Measurements from ENCODE around the gene MAGEE1. TPM values are rescaled to one million over a fixed set of nuclear protein-coding genes. Genes with fewer than 3 reads are reported as not detected.
A peak's percentile ranks its signal among the peaks of the same experiment; 100 is the strongest.

MAGEE1 gene
- total RNA-seq (2021; fragmentation: NEBNext Ultra II Directional; extraction: Animal tissue kit (Norgen Biotek cat#: 25700)) (10.2 TPM in 2 replicates), polyA plus RNA-seq (2011; rRNA removed) (1.3 and 2.3 TPM in 2 replicates), polyA minus RNA-seq (2011; rRNA and poly(A)+ RNA removed) (0.95 and 1.0 TPM in 2 replicates)
- polyA plus RNA-seq (2011; cell fraction: cytosol; rRNA removed) = 1.7 TPM
- polyA plus RNA-seq (2011; cell fraction: nucleus; rRNA removed) = 2.6 TPM
- 5.6 to 6.7 TPM (median 6.0 TPM) in 4 replicates for polyA plus RNA-seq (2012, experiment 1 of 2)
- 3.0 TPM for polyA plus RNA-seq (2012, experiment 2 of 2)
- 4.5 TPM for polyA plus RNA-seq (2013, experiment 1 of 2)
- polyA plus RNA-seq (2013, experiment 2 of 2) = 4.3 TPM
- polyA minus RNA-seq (2011; cell fraction: cytosol; rRNA and poly(A)+ RNA removed) = 2.7 TPM
- 2.2 TPM for polyA minus RNA-seq (2011; cell fraction: nucleus; rRNA and poly(A)+ RNA removed)
- long read RNA-seq, experiment 1, transcript MAGEE1-201 (1 exons, 3,630 nt) = major isoform, 13 of 13 reads
- long read RNA-seq, experiment 1, partial matches to known transcripts = 0 of 13 reads
- long read RNA-seq, experiment 1, other reads (novel, unspliced or antisense) = 0 of 13 reads
- long read RNA-seq, experiment 2 = 0 reads

- no peaks in the 10 kb centered on the region; the same call in 1 of the 2 replicates for H3K79me1 ChIP-seq (ENCODE audit: low read depth, low read length)
- H2AK5ac ChIP-seq (ENCODE audit: low read depth, low read length) = no peak within 1 kb of the TSS
- no peaks in the 10 kb centered on the region for H4K20me1 ChIP-seq (replicated peaks in 1 of 2; ENCODE audit: control insufficient read depth in 1 of 2, insufficient read depth in 2 of 2, low read length in 2 of 2)
- H3K27ac ChIP-seq (ENCODE audit: low read depth, low read length) = no peak within 1 kb of the TSS
- ChIA-PET POLR2A (ENCODE audit: partially characterized antibody) (no interaction called here), CTCF (ENCODE audit: partially characterized antibody) (no interaction called here)
- FAIRE-seq (peak; percentile 7), DNase-seq (ENCODE audit: low read depth in 1 of 2, low spot score in 2 of 2) (peak in 1 of 2 experiments; percentile 64)
- no peaks in the 10 kb centered on the region for H3K27me3 ChIP-seq (replicated peaks in 1 of 4; ENCODE audit: control insufficient read depth in 3 of 4, extremely low read depth in 1 of 4, insufficient read depth in 3 of 4, low read length in 3 of 4)
- no peak within 1 kb of the TSS; the same call in 1 of the 2 replicates for H3K18ac ChIP-seq (ENCODE audit: extremely low read depth, low read length)
- no peaks in the 10 kb centered on the region for H3K4me1 ChIP-seq (replicated peaks in 1 of 4; ENCODE audit: control insufficient read depth in 3 of 4, insufficient read depth in 4 of 4, low read length in 3 of 4)
- H4K8ac ChIP-seq (ENCODE audit: extremely low read depth, insufficient read depth, low read length) = no peak within 1 kb of the TSS
- peak within 1 kb of the TSS; percentile 71 to 91 for H3K4me2 ChIP-seq (ENCODE audit: insufficient read depth in 1 of 2, low read depth in 2 of 2, low read length in 2 of 2)
- H2AFZ ChIP-seq (ENCODE audit: low read length) = 0 out of 2 replicates have a peak within 1 kb of the TSS, but pooled peaks have one; percentile 53
- peak within 1 kb of the TSS; percentile 63 to 87 (median 72) for H3K4me3 ChIP-seq (ENCODE audit: extremely low read depth in 1 of 4, insufficient read depth in 2 of 4, low read depth in 3 of 4, low read length in 4 of 4)
- H3K9ac ChIP-seq (replicated peaks in 1 of 4; ENCODE audit: extremely low read depth in 1 of 4, low read depth in 3 of 4, low read length in 3 of 4) = peak within 1 kb of the TSS in 2 of 4 experiments; percentile 22 to 28; a peak in 3 of 7 replicates
- no peaks in the 10 kb centered on the region for H3K9me3 ChIP-seq (ENCODE audit: insufficient read depth in 2 of 2, low read depth in 1 of 2, low read length in 1 of 2)
- no peaks in the 10 kb centered on the region for H3K79me2 ChIP-seq (ENCODE audit: control insufficient read depth in 1 of 2, insufficient read depth in 2 of 2, low read length in 2 of 2)
- H2BK15ac ChIP-seq (ENCODE audit: low read length) = no peak within 1 kb of the TSS
- no peak within 1 kb of the TSS for H3K23ac ChIP-seq (ENCODE audit: insufficient read length)
- no peak within 1 kb of the TSS for H4K91ac ChIP-seq (replicated peaks; ENCODE audit: insufficient read length, low read length)
- WGBS, 2 experiments (ENCODE audit: extremely low coverage in 1 of 2, insufficient coverage in 1 of 2, insufficient read length in 1 of 2, insufficient replicate concordance in 2 of 2, low coverage in 1 of 2, low lambda C conversion rate in 2 of 2, missing lambda C conversion rate in 1 of 2) = 0% methylated on average over 18 of the region's 42 CpGs; no CpG with 5 or more reads in 1 of the 2 experiments
- H2BK120ac ChIP-seq (replicated peaks; ENCODE audit: low read depth, low read length) = no peak within 1 kb of the TSS
- H2BK20ac ChIP-seq (ENCODE audit: low read length) = no peak within 1 kb of the TSS
- H2BK5ac ChIP-seq (ENCODE audit: low read depth, low read length) = no peak within 1 kb of the TSS
- H3K23me2 ChIP-seq (ENCODE audit: low read depth, low read length) = peaks cover 6% of the 10 kb centered on the region; the same call in 1 of the 2 replicates
- H3K14ac ChIP-seq (ENCODE audit: insufficient read length) = no peak within 1 kb of the TSS
- no peak within 1 kb of the TSS for H3K56ac ChIP-seq (replicated peaks; ENCODE audit: insufficient read length, low read depth, low read length)
- no peak within 1 kb of the TSS for H4K5ac ChIP-seq (ENCODE audit: insufficient read length, low read depth, low read length)
- no peaks in the 10 kb centered on the region for H3K36me3 ChIP-seq (ENCODE audit: control insufficient read depth in 2 of 4, insufficient read depth in 4 of 4, low read length in 3 of 4)
- TF ChIP-seq ASH2L (IDR thresholded peaks at IDR 0.05; ENCODE audit: low read length) = peak; percentile 33
- TF ChIP-seq EGR1 (IDR thresholded peaks at IDR 0.05; ENCODE audit: borderline replicate concordance, low read depth, low read length) = no peak
- no peak within 1 kb of the TSS for H2BK12ac ChIP-seq (ENCODE audit: low read depth, low read length)
- no peak within 1 kb of the TSS for H3K4ac ChIP-seq (replicated peaks; ENCODE audit: insufficient read length, low read depth, low read length)
Observed at GRCh38 chrX:76427560-76428242, at the start of gene MAGEE1. Gene MAGEE1, plus strand, starts transcription at chrX:76427710. Its CDS starts 221 bp downstream, at chrX:76427931.

Data from H1 (cell line).